B cell (primary cell): ENCODE results near the gene GTPBP3.
A peak's percentile ranks its signal among the peaks of the same experiment; 100 is the strongest.

Experiments
- CTCF ChIP-seq: fragments of 200-600 bp; IDR thresholded peaks from one replicate; pipeline ENCODE4 v1.8.0; 2022; ENCODE audit warnings: antibody characterized with exemption, mild to moderate bottlenecking
- EZH2 ChIP-seq: IDR thresholded peaks from 2 replicates; pipeline ENCODE4 v1.6.1; 2012; ENCODE audit warnings: borderline replicate concordance, low read depth, mild to moderate bottlenecking, moderate library complexity, low read length; ENCODE audit not compliant: insufficient read depth, poor library complexity, severe bottlenecking

GRCh38 chr19:17385878-17386611 lies 48.7 kb downstream of the GTPBP3 start:
- TF ChIP-seq CTCF (peak; percentile 93), EZH2 (no peak)
